DND-41 (cell line): ENCODE results near the gene RAB3C.

Experiments
- ATAC-seq: fragments of 200-7000 bp; cut with Tn5 transposase; 3 replicates; pipeline ENCODE4 v1.9.1; 2021; ENCODE audit warnings: low read depth; ENCODE audit not compliant: insufficient read depth
- DNase-seq: peaks from one replicate; pipeline ENCODE4 v3.0.0-alpha.2; 2020
- H2AFZ ChIP-seq: 2 replicates; pipeline ENCODE4 v1.6.0; 2012; ENCODE audit warnings: low read depth, low read length
- H3K27ac ChIP-seq: 2 replicates; pipeline ENCODE4 v1.5.1; 2012; ENCODE audit warnings: low read length, inconsistent platforms
- H3K27me3 ChIP-seq: fragments of 200-600 bp; sonication (generic); 2 replicates; pipeline ENCODE4 v1.6.0; 2012; ENCODE audit warnings: low read length, mild to moderate bottlenecking, inconsistent platforms; ENCODE audit not compliant: insufficient read depth, poor library complexity
- H3K36me3 ChIP-seq: 2 replicates; pipeline ENCODE4 v1.5.1; 2012; ENCODE audit warnings: low read length, inconsistent platforms; ENCODE audit not compliant: insufficient read depth
- H3K4me1 ChIP-seq: 2 replicates; pipeline ENCODE4 v1.5.1; 2012; ENCODE audit warnings: mild to moderate bottlenecking, low read length; ENCODE audit not compliant: insufficient read depth
- H3K4me2 ChIP-seq: 2 replicates; pipeline ENCODE4 v1.6.0; 2012; ENCODE audit warnings: mild to moderate bottlenecking, moderate library complexity, low read length, inconsistent platforms; ENCODE audit not compliant: insufficient read depth
- H3K4me3 ChIP-seq, 2 experiments: fragments of 200-600 bp in 1 of 2; shearing (Covaris generic) in 1 of 2; 2 replicates each; pipeline ENCODE4 v1.5.1; 2012 to 2016; ENCODE audit warnings: inconsistent platforms in 2 of 2, low read length in 2 of 2, mild to moderate bottlenecking in 2 of 2, low read depth in 1 of 2, moderate library complexity in 1 of 2
- H3K79me2 ChIP-seq: 2 replicates; pipeline ENCODE4 v1.6.0; 2012; ENCODE audit warnings: low read length, inconsistent platforms; ENCODE audit not compliant: insufficient read depth
- H3K9ac ChIP-seq: 2 replicates; pipeline ENCODE4 v1.6.0; 2012; ENCODE audit warnings: low read depth, mild to moderate bottlenecking, inconsistent platforms, low read length, moderate library complexity
- H3K9me3 ChIP-seq: 2 replicates; pipeline ENCODE4 v1.5.1; 2012; ENCODE audit warnings: low read length, moderate library complexity, mild to moderate bottlenecking, inconsistent platforms; ENCODE audit not compliant: insufficient read depth, severe bottlenecking
- H4K20me1 ChIP-seq: 2 replicates; pipeline ENCODE4 v1.6.0; 2012; ENCODE audit warnings: low read length; ENCODE audit not compliant: insufficient read depth
- EZH2 ChIP-seq: IDR thresholded peaks from 3 replicates; pipeline ENCODE4 v1.6.1; 2012; ENCODE audit warnings: borderline replicate concordance, low read depth, mild to moderate bottlenecking, moderate library complexity, low read length, inconsistent platforms; ENCODE audit not compliant: severe bottlenecking
- TF ChIP-seq, protein P1 (sequence below): IDR thresholded peaks from 2 replicates; pipeline ENCODE4 v1.5.1; 2012; ENCODE audit warnings: borderline replicate concordance, low read length, moderate library complexity, mild to moderate bottlenecking; ENCODE audit not compliant: poor library complexity, severe bottlenecking; ENCODE audit errors: extremely low read depth

The RAB3C gene

DNA sequence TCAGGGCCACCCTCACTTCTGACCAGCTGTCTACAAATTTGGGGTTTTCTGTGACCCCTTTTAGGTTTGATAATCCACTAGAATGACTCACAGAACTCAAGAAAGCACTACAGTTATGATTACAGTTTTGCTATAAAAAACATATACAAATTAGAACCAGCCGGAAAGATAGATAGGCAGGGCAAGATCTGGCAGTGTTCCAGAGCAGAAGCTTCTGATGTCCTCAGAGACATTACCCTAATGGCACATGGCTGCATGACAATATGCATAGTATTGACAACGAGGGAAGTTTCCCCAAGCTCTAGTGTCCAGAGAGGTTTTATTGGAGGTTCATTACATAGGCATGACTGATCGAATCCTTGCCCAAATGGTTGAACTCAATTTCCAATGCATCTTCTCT is 158.1 kb downstream of the RAB3C start:
- no peak for ATAC-seq

DNA sequence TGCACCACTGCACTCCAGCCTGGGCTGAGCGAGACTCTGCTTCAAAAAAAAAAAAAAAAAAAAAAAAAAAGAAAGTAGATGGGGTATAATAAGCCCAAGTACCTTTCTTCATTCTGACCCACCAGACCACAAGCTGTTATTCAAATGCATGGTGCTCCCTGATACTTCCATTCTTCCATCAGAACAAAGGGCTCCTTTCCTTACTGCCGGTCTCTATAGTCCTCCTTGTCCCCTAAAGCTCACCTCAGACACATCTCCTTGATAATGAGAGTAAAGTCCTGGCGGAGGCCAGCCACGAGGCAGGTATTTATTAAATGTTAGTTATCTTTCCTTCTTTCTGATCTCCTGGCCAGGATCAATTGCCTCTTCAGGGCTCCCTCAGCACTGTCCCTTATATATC is 162.5 kb downstream of the RAB3C start:
- Histone ChIP-seq H3K36me3 (no peaks in the 10 kb centered on the region), H3K9me3 (no peaks in the 10 kb centered on the region), H3K27ac (no peak overlapping the region), H3K4me2 (no peak overlapping the region), H3K9ac (no peak overlapping the region), H3K27me3 (no peaks in the 10 kb centered on the region), H3K4me1 (no peaks in the 10 kb centered on the region), H3K79me2 (no peaks in the 10 kb centered on the region), H2AFZ (no peak overlapping the region), H4K20me1 (no peaks in the 10 kb centered on the region), H3K4me3 (no peak overlapping the region)
- DNase-seq (no peak), ATAC-seq (no peak)
- no peak for TF ChIP-seq EZH2
- TF ChIP-seq, protein P1, sequence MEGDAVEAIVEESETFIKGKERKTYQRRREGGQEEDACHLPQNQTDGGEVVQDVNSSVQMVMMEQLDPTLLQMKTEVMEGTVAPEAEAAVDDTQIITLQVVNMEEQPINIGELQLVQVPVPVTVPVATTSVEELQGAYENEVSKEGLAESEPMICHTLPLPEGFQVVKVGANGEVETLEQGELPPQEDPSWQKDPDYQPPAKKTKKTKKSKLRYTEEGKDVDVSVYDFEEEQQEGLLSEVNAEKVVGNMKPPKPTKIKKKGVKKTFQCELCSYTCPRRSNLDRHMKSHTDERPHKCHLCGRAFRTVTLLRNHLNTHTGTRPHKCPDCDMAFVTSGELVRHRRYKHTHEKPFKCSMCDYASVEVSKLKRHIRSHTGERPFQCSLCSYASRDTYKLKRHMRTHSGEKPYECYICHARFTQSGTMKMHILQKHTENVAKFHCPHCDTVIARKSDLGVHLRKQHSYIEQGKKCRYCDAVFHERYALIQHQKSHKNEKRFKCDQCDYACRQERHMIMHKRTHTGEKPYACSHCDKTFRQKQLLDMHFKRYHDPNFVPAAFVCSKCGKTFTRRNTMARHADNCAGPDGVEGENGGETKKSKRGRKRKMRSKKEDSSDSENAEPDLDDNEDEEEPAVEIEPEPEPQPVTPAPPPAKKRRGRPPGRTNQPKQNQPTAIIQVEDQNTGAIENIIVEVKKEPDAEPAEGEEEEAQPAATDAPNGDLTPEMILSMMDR = no peak

More for the DNA sequence above, 158.1 kb downstream of the RAB3C start:
- no peaks in the 10 kb centered on the region for H3K79me2 ChIP-seq
- no peak overlapping the region for H3K9ac ChIP-seq
- no peaks in the 10 kb centered on the region for H4K20me1 ChIP-seq
- no peak overlapping the region for H3K27ac ChIP-seq
- H3K4me1 ChIP-seq = no peaks in the 10 kb centered on the region
- no peak overlapping the region for H3K4me3 ChIP-seq
- H3K9me3 ChIP-seq = no peaks in the 10 kb centered on the region
- no peak overlapping the region for H3K4me2 ChIP-seq
- no peak overlapping the region for H2AFZ ChIP-seq
- no peak for TF ChIP-seq EZH2
- TF ChIP-seq, protein P1 = no peak
- DNase-seq = no peak
- no peaks in the 10 kb centered on the region for H3K27me3 ChIP-seq
- H3K36me3 ChIP-seq = no peaks in the 10 kb centered on the region

DNA sequence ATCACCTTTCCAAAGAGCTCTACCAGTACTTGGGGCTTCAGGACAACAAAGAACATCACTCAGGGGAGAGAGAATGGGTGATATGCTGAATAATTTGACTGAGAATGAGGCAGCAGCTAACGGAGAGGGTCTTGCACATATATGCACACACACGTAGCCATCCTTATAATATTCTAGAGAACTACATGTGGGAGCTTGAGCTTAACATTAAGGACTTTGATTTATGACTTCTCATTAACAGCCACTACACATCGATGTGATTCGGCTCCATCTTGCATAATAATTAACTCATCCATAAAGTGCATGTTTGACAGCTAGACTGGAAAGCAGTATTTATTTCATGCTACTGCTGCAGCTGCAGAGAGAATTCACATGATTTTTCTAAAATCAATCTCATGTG is 163.4 kb downstream of the RAB3C start:
- Histone ChIP-seq H3K9ac (no peak overlapping the region), H3K79me2 (no peaks in the 10 kb centered on the region), H3K4me1 (no peaks in the 10 kb centered on the region), H3K9me3 (no peaks in the 10 kb centered on the region), H3K4me3 (no peak overlapping the region), H3K27me3 (no peaks in the 10 kb centered on the region), H3K36me3 (no peaks in the 10 kb centered on the region), H3K4me2 (no peak overlapping the region), H3K27ac (no peak overlapping the region), H4K20me1 (no peaks in the 10 kb centered on the region), H2AFZ (no peak overlapping the region)
- DNase-seq = no peak
- TF ChIP-seq, protein P1 = no peak
- TF ChIP-seq EZH2 = no peak
- ATAC-seq = no peak

DNA sequence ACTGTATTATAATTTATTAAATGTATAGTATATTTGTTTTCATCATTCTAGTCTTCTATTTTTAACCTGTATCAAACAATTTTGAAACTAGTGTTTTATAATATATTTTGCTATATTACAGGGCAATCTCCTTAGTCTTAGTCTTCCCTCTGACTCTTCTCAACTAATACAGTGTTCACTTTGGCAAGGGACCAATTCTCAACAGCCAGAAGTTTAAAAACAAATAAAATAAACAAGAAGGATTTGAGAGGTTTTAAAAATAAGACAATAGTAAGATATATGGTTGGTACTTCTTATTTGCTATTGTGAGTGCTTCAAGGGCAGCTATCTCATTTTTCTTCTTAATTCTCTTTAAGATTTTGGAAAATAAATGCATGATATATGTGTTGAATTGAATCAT is 167.2 kb downstream of the RAB3C start:
- no peak for ATAC-seq

More for the DNA sequence above, 167.2 kb downstream of the RAB3C start:
- no peaks in the 10 kb centered on the region for H3K4me1 ChIP-seq
- H3K9ac ChIP-seq = no peak overlapping the region
- no peaks in the 10 kb centered on the region for H3K36me3 ChIP-seq
- no peaks in the 10 kb centered on the region for H3K27me3 ChIP-seq
- TF ChIP-seq, protein P1 = no peak
- no peak for TF ChIP-seq EZH2
- no peaks in the 10 kb centered on the region for H3K79me2 ChIP-seq
- H2AFZ ChIP-seq = no peak overlapping the region
- DNase-seq = no peak
- no peak overlapping the region for H3K4me3 ChIP-seq
- H4K20me1 ChIP-seq = no peaks in the 10 kb centered on the region
- no peak overlapping the region for H3K4me2 ChIP-seq
- H3K27ac ChIP-seq = no peak overlapping the region
- no peaks in the 10 kb centered on the region for H3K9me3 ChIP-seq
